T-helper 1 cell treated with Interleukin-12 subunit alpha and Interleukin-12 subunit beta and Interleukin-4 antibody, amounts not matched to agents 30 μg/mL and 1 μg/mL, for 36 hours (primary cell): Measurements from ENCODE around the gene ATP2A2.
"Not testable (repeated sequence)": the region's sequence is repeated elsewhere in the genome, so short reads cannot be mapped to it uniquely, and the experiment has no call there.

Source experiments
- H3K27ac Mint-ChIP-seq: one replicate; pipeline ENCODE4 v1.8.0; 2021; ENCODE audit warnings: mild to moderate bottlenecking, mixed read lengths
- H3K27me3 Mint-ChIP-seq: one replicate; pipeline ENCODE4 v1.8.0; 2021; ENCODE audit warnings: low read depth, mixed read lengths
- H3K36me3 Mint-ChIP-seq: one replicate; pipeline ENCODE4 v1.8.0; 2021; ENCODE audit warnings: low read depth, mixed read lengths
- H3K4me1 Mint-ChIP-seq: one replicate; pipeline ENCODE4 v1.8.0; 2021; ENCODE audit warnings: low read depth, mixed read lengths
- H3K4me3 Mint-ChIP-seq: one replicate; pipeline ENCODE4 v1.8.0; 2021; ENCODE audit warnings: mild to moderate bottlenecking, moderate library complexity, mixed read lengths
- H3K9me3 Mint-ChIP-seq: one replicate; pipeline ENCODE4 v1.8.0; 2021; ENCODE audit warnings: mixed read lengths

The ATP2A2 gene

DNA sequence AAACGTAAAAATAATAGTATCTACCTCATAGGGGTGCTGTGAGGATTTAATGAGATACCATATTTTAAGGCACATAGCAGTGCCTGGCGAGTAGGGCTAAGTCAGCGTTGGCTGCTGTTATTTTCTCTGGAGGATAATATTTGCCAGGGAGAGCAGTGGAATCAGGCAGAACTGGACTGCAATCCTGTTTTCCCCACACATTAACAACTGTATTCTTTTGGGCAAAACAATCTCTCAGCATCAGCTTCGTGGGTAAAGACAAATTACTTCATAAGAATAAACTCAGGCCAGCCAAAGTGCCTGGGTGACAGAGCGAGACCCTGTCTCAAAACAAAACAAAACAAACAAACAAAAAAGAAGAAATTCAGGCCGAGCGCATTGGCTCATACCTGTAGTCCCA is 29.7 kb upstream of the ATP2A2 start:
- H3K4me3 Mint-ChIP-seq = no peak overlapping the region
- H3K4me1 Mint-ChIP-seq = no peaks in the 10 kb centered on the region
- no peaks in the 10 kb centered on the region for H3K9me3 Mint-ChIP-seq
- H3K27me3 Mint-ChIP-seq = no peaks in the 10 kb centered on the region
- no peak overlapping the region for H3K27ac Mint-ChIP-seq
- H3K36me3 Mint-ChIP-seq = no peaks in the 10 kb centered on the region

DNA sequence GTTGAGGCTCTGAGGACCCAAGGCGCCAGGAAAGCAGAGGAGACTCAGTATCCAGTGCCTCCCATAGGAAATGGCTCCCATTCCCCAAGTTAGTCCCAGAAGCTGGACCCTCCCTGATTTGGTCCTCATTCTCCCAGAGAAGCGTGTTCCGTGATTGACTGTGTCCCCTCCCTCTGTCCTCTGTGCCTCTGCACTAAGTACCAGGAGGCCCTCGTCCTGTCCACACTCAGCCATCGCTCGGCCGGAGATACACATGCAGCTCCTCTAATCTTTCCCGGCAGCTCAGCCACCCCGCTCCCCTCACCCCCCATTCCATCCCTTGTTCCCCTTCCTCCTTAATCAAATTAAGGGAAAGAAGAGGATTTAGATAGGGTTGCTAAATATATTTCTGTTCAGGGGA is 28.3 kb upstream of the ATP2A2 start:
- Mint-ChIP-seq H3K4me1 (no peaks in the 10 kb centered on the region), H3K4me3 (no peak overlapping the region), H3K27me3 (no peaks in the 10 kb centered on the region), H3K36me3 (no peaks in the 10 kb centered on the region), H3K27ac (no peak overlapping the region), H3K9me3 (no peaks in the 10 kb centered on the region)

DNA sequence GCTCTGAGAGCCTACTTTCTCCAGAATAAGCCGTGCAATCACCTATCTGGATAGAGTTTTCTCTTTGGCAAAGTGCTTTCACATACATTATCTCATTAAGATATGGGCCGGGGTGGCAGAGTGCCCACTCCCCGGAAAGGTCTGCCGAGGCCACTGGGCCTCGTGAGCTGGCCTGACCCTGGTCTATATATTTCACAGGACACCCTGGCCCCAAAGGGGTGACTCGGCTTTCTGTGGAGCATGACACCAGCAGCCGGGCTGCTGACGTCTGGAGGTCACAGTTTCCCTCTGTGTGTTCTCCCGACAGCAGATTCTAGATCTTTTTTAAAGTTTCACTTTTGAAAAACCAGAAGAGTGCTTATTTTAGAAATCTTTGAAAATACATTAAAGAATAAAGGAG is 27.9 kb upstream of the ATP2A2 start:
- no peaks in the 10 kb centered on the region for H3K27me3 Mint-ChIP-seq
- H3K27ac Mint-ChIP-seq = no peak overlapping the region
- no peaks in the 10 kb centered on the region for H3K9me3 Mint-ChIP-seq
- H3K36me3 Mint-ChIP-seq = no peaks in the 10 kb centered on the region
- no peaks in the 10 kb centered on the region for H3K4me1 Mint-ChIP-seq
- H3K4me3 Mint-ChIP-seq = no peak overlapping the region

DNA sequence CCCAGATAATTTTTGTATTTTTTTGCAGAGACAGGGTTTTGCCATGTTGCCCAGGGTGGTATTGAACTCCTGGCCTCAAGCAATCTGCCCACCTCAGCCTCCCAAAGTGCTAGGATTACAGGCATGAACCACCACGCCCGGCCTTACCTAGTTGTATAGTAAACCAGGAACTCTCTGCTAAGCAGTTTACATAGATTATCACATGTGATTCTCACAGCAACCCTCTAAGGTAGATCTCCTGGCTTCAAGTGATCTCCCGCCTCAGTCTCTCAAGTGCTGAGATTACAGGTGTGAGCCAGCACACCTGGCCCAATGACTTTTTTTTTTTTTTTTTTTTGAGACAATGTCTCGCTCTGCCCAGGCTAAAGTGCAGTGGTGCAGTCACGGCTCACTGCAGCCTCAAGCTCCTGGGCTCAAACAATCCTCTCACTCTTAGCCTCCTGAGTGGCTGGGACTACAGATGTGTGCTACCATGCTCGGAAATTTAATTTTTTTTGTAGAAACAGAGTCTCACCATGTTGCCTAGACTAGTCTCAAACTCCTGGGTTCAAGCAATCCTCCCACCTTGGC is 26.0 kb upstream of the ATP2A2 start:
- Mint-ChIP-seq H3K4me1 (no peaks in the 10 kb centered on the region), H3K36me3 (no peaks in the 10 kb centered on the region), H3K27ac (no peak overlapping the region), H3K27me3 (no peaks in the 10 kb centered on the region), H3K9me3 (no peaks in the 10 kb centered on the region), H3K4me3 (no peak overlapping the region)

DNA sequence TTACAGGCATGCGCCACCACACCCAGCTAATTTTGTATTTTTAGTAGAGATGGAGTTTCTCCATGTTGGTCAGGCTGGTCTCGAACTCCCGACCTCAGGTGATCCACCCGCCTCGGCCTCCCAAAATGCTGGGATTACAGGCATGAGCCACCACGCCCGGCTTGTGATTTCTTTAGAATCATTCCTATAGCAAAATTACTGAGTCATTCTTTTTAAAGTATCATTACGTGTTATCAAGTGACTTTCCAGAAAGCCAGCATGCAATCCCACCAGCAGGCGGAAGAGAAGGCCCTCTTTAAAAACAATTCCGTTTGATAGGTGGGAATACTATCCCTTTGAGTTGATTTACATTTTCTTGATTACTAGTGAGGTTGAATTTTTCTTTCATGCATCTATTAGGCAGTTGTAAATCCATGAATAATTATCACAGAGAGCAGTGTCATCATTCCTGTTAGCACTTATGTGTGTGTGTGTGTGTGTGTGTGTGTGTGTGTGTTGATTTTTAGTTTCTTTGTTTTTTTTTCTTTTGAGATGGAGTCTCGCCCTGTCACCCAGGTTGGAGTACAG is 25.1 kb upstream of the ATP2A2 start:
- H3K27me3 Mint-ChIP-seq, H3K9me3 Mint-ChIP-seq, H3K36me3 Mint-ChIP-seq, H3K4me3 Mint-ChIP-seq, H3K4me1 Mint-ChIP-seq, H3K27ac Mint-ChIP-seq: not testable (repeated sequence)

DNA sequence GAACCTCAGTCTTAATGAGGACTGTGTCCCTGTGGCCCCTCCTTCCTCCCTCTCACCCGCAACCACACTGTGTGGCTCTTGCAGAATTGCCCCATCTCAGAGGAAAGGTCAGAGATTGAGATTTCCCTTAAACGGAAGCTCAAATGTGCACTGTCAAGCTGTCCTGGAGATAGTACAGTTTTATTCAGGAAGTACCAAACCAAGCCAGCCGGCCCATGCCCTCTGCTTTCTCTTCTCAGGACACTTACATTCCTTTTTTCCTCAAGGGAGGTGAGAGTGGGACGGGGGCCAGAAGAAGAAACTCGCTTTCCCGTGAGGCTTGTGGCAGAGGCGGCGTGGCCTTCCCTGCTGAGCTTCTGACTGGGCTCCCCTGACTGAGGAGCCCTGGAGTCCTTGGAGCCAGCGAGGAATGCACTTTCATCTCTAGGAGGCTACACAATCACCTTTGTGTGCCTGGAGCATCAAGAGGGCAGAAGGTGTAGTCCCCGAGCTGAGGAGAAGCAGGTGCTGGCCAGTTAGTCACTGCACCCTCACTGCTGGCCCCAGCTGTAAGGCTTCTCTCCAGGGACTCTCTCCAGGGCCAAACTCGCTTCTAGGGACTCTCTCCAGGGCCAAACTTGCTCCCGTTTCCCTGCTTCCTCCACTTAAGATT is 24.1 kb upstream of the ATP2A2 start:
- Mint-ChIP-seq H3K4me3 (no peak overlapping the region), H3K4me1 (no peaks in the 10 kb centered on the region), H3K36me3 (no peaks in the 10 kb centered on the region), H3K27ac (no peak overlapping the region), H3K27me3 (no peaks in the 10 kb centered on the region), H3K9me3 (no peaks in the 10 kb centered on the region)

DNA sequence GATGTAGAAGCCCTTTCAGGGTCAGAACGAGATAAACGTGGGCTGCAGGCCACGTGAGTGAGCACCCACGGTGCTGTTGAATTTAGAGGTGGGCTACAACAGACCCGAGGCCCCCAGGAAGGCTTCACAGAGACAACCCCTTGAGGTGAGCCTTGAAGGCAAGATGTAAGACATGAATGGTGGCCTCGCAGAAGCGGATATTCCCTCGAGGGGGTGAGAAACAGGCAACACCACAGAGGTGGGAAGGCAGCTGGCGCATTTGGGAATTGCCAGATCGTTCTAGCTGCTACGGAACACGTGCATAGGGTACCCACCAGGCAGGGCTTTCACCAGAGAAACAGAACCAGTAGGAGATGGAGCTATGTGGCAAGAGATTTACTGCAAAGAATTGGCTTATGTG is 22.6 kb upstream of the ATP2A2 start:
- Mint-ChIP-seq H3K4me3 (no peak overlapping the region), H3K36me3 (no peaks in the 10 kb centered on the region), H3K9me3 (no peaks in the 10 kb centered on the region), H3K27me3 (peaks cover 3% of the 10 kb centered on the region), H3K27ac (no peak overlapping the region), H3K4me1 (no peaks in the 10 kb centered on the region)

DNA sequence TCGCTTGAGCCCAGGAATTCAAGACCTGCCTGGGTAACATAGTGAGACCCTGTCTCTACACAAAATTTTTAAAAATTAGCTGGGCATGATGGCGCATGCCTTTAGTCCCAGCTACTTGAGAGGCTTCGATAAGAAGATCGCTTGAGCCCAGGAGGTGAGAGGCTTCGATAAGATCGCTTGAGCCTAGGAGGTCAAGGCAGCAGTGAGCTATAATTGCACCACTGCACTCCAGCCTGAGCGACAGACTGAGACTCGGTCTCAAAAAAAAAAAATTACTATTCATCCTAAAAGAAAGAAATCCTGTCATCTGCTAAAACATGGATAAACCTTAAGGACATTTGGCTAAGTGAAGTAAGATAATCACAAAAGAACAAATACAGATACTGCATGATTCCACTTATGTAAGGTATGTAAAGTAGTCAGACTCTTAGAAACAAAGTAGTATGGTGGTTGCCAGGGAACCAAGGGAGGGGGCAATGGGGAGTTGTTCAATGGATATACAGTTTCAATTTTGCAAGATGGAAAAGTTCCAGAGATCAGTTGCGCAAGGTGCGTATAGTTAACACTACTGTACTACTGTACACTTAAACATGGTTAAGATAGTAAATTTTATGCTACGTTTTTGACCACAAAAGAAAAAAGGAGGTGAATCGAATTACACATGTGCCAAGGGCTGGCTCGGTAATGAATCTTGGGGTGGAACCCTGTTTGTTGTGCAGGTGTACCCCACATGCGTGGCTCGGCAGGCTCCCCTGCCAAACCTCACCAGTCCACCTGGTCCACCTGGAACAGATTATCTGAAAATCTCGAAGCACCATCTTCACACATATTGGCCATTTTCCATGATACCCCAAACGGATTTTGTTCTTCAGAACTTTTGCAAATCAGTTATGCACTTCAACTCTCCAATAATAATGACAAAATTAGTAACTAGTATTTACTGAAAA is 18.3 kb upstream of the ATP2A2 start:
- Mint-ChIP-seq H3K4me1 (no peaks in the 10 kb centered on the region), H3K27ac (no peak overlapping the region), H3K27me3 (peaks cover 21% of the 10 kb centered on the region), H3K4me3 (no peak overlapping the region), H3K9me3 (no peaks in the 10 kb centered on the region), H3K36me3 (no peaks in the 10 kb centered on the region)

DNA sequence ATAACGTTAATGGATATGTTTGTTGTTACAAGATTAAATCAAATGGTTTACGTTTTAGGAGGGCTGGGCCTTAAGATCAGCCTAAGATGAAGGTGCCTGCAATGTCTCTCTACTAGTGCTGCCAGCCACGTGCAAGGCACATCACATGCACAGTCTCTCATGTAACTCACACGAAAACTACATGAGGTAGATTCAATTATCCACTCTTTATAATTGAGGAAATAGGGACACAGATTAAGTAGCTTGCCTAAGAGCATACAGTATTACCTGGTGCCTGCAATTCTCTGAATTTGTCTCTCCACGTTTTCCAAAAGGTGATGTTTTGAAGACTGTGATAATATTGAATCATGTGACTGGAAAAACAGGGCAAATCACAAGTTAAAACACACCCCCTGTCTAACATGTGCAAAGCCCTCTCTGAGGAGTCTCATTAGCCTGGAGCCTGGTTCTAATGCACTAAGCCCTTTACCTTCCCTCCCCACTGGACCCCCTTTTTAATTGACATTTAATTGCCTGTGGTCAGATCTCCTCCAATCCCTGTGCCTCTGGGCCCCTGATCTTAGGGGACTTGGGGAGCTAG is 14.6 kb upstream of the ATP2A2 start:
- Mint-ChIP-seq H3K36me3 (no peaks in the 10 kb centered on the region), H3K27me3 (peaks cover 35% of the 10 kb centered on the region), H3K4me3 (no peak overlapping the region), H3K27ac (no peak overlapping the region), H3K4me1 (no peaks in the 10 kb centered on the region), H3K9me3 (no peaks in the 10 kb centered on the region)

DNA sequence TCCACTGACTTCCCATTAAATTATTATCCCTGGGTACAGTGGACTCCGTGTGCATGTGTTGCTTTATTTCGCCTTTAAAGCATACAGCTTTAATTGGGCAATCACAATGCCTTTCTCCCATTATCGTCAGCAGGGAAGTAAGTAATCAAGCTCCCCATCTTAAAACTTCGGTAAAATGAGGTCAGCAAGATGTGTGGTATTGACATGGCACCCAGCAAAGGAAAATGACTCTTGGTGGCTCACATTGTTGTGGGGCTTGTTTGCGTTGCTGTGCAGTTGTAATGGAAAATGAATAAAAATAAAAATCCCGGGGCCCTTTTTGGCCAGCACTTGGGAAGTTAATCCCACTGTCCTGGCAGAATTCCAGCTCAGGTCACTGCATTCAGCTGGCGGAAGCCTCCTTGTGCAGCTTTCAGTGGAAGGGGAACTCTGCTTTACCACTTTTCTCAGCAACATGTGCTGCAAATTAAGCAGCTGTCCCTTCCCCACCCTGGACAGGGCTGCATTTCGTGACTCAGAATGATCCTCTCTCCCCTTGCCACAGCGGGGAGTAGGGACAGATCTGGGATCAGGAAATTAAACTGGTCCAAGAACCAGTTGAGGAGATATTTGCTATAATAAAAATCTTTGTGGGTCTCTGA is 13.9 kb upstream of the ATP2A2 start:
- H3K27ac Mint-ChIP-seq = no peak overlapping the region
- H3K4me3 Mint-ChIP-seq = no peak overlapping the region
- no peaks in the 10 kb centered on the region for H3K4me1 Mint-ChIP-seq
- H3K27me3 Mint-ChIP-seq = peaks cover 41% of the 10 kb centered on the region
- H3K9me3 Mint-ChIP-seq = no peaks in the 10 kb centered on the region
- H3K36me3 Mint-ChIP-seq = no peaks in the 10 kb centered on the region

DNA sequence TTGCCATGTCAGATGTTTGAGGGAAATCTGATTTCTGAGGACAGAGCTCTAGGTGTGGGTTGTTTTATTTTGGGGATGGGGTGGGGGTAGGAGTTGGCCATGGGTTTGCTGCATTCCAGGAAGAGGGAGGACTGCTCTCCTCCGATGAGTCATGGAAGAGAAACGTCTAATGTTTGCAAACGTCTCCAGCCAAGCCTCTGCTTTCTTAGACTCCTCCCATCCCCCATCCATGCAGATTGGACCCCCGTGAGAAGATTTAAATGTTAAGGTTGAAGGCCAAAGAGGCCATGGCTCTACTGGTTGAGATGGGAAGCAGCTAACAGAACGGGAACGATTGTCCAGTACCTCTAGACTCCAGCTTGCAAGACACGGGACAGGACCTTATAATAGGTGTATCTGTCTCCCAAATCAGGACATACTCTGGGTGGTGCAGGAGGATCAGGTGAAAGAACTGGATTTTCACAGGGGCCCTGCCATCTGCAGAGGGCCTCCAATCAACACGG is 11.4 kb upstream of the ATP2A2 start:
- Mint-ChIP-seq H3K9me3 (no peaks in the 10 kb centered on the region), H3K27me3 (peaks cover 43% of the 10 kb centered on the region), H3K4me3 (no peak overlapping the region), H3K27ac (no peak overlapping the region), H3K36me3 (no peaks in the 10 kb centered on the region), H3K4me1 (no peaks in the 10 kb centered on the region)

DNA sequence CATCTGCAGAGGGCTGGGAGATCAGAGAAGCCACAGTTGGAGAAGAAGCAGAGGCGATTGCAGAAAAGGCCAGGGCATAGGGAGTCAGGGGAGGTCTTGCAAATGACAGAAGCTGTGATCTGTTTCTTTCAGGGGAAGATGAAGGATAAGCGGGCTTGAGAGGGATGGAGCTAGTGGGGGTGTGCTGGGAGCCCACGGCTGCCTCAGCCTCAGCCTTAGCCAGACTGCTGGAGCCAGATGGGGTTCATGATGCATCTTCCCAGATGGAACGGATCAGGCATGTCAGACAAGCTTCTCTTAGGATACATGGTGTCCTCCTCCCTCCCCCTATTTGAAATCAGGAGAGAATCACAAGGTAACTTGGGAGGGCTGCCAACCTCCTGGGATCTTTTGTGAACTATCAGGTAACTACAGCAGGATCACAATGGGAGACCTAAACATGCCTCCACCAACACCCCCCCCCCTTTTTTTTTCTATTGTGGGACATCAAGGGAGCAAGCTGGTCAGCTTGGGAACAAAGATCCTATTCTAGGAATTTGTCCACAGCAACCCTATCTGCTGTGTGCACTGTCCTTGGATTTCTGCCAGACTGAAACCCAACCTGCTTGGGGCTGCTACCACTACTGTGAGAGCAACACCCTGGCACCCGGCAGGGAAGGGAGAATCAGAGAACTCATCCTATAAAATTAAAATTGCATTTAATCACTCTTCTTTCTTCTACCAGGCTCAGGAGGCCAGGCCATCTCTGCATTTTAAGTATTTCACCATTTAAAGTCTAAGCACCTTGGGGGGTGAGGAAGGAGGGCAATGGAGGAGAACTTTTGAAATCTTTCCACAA is 10.7 kb upstream of the ATP2A2 start:
- Mint-ChIP-seq H3K27me3 (peaks cover 41% of the 10 kb centered on the region), H3K4me3 (no peak overlapping the region), H3K9me3 (no peaks in the 10 kb centered on the region)

DNA sequence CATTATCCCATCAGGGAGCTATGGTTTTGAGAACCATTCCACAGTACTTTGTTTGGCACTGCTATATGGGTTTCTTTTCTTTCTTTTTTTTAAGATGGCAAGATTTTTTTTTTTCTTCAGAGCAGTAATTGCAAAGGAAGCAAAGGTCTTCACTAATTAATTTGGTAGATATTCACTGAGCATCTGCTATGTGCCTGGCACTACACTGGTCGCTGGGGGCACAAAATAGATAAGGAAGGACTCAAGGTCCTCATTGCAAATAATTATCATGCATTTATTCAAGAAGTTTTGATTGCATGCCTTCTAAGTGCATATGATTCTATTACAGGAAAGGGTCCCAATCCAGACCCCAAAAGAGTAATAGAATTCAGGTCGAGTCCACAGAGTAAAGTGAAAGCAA is 10.0 kb upstream of the ATP2A2 start:
- Mint-ChIP-seq H3K36me3 (no peaks in the 10 kb centered on the region), H3K9me3 (no peaks in the 10 kb centered on the region), H3K27ac (no peak overlapping the region), H3K27me3 (peaks cover 38% of the 10 kb centered on the region), H3K4me3 (no peak overlapping the region), H3K4me1 (no peaks in the 10 kb centered on the region)

More for the DNA sequence above, 10.7 kb upstream of the ATP2A2 start:
- Mint-ChIP-seq H3K4me1 (no peaks in the 10 kb centered on the region), H3K36me3 (no peaks in the 10 kb centered on the region), H3K27ac (no peak overlapping the region)
